ENCODE measurements around the gene EPHB3.

DNA sequence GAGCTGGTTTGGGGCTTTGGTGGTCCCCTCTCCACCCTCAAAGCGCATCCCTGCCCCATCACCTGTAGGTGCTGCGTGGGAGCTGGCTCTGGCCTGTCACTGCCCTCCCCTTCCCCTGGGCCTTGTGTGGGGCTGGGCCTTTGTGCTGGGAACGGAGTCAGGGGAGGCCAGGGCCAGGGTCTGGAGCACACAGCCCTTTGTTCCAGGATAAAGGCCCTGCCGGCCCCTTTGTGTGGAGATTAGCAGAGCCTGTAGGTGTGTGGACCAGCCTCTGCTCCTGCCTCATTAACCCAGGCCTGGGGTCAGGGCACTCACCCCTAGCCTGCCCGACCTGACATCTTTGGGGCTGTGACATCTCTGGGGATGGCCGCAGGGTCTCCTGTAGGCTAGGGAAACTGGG, 8.9 kb downstream of the EPHB3 start:
- TF ChIP-seq, protein P1, sequence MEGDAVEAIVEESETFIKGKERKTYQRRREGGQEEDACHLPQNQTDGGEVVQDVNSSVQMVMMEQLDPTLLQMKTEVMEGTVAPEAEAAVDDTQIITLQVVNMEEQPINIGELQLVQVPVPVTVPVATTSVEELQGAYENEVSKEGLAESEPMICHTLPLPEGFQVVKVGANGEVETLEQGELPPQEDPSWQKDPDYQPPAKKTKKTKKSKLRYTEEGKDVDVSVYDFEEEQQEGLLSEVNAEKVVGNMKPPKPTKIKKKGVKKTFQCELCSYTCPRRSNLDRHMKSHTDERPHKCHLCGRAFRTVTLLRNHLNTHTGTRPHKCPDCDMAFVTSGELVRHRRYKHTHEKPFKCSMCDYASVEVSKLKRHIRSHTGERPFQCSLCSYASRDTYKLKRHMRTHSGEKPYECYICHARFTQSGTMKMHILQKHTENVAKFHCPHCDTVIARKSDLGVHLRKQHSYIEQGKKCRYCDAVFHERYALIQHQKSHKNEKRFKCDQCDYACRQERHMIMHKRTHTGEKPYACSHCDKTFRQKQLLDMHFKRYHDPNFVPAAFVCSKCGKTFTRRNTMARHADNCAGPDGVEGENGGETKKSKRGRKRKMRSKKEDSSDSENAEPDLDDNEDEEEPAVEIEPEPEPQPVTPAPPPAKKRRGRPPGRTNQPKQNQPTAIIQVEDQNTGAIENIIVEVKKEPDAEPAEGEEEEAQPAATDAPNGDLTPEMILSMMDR (IDR thresholded peaks at IDR 0.05): no peak
- TF ChIP-seq POLR2A (IDR thresholded peaks at IDR 0.05) (no peak), POLR2AphosphoS5 (IDR thresholded peaks at IDR 0.05) (no peak)
